ENCODE measurements around the gene SMG6.

GRCh38 chr17:2259769-2260536 is 43.6 kb downstream of the SMG6 start:
- no peak for TF ChIP-seq CTCF (conservative IDR thresholded peaks at IDR 0.05; ENCODE audit: low read depth, low read length)
- no peak for TF ChIP-seq EZH2 (IDR thresholded peaks at IDR 0.05; ENCODE audit: borderline replicate concordance, low read depth, low read length, poor library complexity, severe bottlenecking)
